GM21825 (cell line): ENCODE measurements around the gene DSC1.

Experiments used
- ATAC-seq: cut with Tn5 transposase; IDR thresholded peaks from one replicate; pipeline ENCODE4 v1.9.1; 2021; ENCODE audit warnings: mild to moderate bottlenecking, moderate library complexity; ENCODE audit not compliant: unreplicated experiment

The DSC1 gene, protein sequence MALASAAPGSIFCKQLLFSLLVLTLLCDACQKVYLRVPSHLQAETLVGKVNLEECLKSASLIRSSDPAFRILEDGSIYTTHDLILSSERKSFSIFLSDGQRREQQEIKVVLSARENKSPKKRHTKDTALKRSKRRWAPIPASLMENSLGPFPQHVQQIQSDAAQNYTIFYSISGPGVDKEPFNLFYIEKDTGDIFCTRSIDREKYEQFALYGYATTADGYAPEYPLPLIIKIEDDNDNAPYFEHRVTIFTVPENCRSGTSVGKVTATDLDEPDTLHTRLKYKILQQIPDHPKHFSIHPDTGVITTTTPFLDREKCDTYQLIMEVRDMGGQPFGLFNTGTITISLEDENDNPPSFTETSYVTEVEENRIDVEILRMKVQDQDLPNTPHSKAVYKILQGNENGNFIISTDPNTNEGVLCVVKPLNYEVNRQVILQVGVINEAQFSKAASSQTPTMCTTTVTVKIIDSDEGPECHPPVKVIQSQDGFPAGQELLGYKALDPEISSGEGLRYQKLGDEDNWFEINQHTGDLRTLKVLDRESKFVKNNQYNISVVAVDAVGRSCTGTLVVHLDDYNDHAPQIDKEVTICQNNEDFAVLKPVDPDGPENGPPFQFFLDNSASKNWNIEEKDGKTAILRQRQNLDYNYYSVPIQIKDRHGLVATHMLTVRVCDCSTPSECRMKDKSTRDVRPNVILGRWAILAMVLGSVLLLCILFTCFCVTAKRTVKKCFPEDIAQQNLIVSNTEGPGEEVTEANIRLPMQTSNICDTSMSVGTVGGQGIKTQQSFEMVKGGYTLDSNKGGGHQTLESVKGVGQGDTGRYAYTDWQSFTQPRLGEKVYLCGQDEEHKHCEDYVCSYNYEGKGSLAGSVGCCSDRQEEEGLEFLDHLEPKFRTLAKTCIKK

DNA sequence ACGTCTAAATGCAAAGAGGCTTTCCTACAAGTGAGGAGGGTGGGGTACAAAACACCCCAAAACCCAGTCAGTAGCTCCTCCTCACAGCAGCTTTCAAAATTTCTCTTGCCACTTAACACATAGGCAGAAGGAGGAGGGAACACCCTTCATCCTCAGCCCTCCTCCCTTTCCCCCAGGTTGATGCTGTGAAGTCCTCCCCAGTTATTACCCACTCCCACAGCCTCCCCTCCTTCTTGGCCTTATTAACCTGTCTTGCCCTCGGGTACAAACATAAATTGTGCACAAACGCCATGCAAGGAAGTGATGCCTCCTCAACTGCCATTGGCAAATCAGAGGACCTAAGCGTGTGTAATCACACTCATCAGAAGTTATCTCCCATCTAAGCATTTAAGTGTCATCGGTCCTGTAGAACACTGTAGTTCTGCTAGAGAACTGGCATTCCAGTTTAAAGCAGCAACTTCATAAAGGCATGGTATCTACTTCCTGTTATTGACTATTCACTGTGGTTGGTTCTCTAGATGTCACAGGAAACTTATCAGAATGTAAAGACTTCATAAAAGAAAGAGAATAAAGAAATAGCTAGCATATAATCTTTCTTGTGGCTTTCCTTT lies at the start of gene DSC1:
DSC1 (minus strand) TSS at position 32 of the 611 bp plus-strand sequence. CDS start 262 bp downstream, outside the sequence.
- ATAC-seq: no peak

DNA sequence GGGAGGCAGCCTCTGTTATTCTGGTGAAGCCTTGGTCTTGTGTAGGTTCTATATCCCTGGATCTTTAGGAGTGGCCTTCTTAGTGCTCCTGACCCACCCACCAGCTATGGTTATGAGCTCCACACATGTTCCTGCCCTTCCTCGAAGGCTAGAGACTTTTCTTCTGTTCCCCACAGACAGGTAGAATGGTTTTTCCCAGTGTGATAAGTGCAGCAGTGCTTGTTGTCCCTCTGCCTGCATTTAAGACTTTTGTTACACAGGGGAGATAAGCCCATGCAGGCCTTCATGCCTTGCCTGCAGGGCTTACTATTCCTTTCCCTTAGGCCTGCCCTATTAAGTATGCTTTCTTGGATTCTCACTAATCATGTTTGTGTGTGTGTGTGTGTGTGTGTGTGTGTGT lies 48.4 kb upstream of the DSC1 start:
- ATAC-seq: no peak

DNA sequence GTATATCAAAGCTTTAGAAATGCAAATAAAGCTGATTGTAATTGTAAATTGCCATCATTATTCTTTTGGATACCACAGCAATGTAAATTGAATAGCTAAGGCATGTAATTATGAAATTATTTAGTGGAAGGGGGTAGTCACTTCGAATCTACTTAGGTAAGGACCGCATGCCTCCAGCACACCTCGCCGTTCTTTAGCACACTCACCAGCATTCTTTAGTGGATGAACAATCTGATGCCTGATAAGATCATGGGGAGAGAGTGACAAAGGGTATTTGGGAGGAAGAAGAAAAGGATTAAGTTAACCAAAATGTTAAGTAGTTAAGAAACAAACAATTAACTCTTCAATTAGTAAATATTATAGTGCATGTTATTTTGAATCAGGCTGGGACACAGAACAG lies 46.4 kb upstream of the DSC1 start:
- ATAC-seq: no peak

DNA sequence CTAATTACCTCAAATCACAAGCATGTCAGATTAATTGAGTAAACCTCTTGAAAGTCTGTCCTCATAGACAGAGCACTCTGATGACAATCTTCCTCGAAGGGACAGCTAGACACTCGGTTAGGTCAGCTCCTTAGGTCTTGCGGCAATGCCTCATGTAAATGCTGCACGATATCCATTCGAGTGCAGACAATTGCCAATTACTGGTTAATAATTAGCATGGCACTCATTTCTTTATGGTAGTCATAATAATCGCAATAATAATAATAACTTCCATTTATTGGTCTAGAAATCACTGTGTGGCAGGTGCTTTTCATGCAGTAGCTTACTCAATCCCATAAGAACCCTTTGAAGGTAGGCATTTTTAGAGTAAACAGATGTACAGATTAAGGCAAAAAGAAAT lies 44.7 kb upstream of the DSC1 start:
- no peak for ATAC-seq

- peak; percentile 90 for ATAC-seq
Measured at GRCh38 chr18:31206787-31207381, 44.2 kb upstream of the DSC1 start.

DNA sequence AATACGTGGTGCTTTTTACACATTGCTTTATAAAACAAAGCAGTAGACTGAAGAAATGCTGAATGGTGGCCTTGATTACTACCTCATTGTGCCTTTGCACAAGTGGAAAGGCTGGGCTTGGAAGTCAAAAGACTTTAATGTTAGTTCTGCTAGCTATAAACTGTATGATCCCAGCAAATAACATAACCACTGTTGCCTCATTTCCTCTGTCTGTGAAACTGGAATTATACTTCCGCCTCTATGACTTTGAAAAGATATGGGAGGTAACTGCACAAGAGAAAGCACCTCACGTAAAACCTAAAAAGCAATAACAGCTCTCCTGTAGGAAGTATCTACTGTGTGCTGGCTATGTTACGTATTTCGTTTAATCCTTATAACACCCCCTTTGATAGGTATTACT lies 43.4 kb upstream of the DSC1 start:
- ATAC-seq: no peak

- ATAC-seq: no peak
Measured at GRCh38 chr18:31205273-31205672, 42.6 kb upstream of the DSC1 start.

GRCh38 chr18:31204833-31205232 lies 42.2 kb upstream of the DSC1 start:
- ATAC-seq: no peak

GRCh38 chr18:31204166-31204565 lies 41.5 kb upstream of the DSC1 start:
- no peak for ATAC-seq

GRCh38 chr18:31203794-31204148 lies 41.1 kb upstream of the DSC1 start:
- ATAC-seq: no peak

- no peak for ATAC-seq
Measured at GRCh38 chr18:31203096-31203793, 40.6 kb upstream of the DSC1 start.

DNA sequence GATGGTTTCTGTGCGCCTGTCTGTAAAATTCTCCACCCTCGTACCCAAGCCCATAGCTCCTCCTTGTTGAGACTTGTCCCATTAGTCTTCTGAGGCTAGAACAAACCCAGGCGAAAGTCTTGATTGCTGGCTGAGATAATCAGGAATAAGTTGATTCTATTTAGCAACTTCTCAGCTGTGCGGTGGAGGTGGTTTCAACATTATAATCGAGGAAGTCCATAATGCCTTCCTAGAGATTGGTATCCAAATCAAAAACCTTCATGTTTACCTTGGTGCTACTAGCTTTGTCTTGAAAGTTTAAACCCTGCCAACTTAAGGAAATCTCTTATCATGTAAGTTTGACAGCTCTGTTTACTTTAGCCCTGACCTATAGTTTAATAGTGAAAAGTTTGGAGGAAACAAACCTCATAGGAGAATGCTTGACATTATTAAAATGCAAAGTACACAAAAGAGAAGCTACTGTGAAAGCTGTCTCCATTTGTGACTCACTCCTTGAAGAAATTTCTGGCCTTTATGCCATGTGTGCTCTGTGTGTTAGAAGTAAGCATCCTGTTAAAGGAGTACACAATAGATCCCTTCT lies 36.6 kb upstream of the DSC1 start:
- ATAC-seq: no peak

- no peak for ATAC-seq
Measured at GRCh38 chr18:31197676-31198075, 35.0 kb upstream of the DSC1 start.

- no peak for ATAC-seq
Measured at GRCh38 chr18:31195063-31195462, 32.4 kb upstream of the DSC1 start.

DNA sequence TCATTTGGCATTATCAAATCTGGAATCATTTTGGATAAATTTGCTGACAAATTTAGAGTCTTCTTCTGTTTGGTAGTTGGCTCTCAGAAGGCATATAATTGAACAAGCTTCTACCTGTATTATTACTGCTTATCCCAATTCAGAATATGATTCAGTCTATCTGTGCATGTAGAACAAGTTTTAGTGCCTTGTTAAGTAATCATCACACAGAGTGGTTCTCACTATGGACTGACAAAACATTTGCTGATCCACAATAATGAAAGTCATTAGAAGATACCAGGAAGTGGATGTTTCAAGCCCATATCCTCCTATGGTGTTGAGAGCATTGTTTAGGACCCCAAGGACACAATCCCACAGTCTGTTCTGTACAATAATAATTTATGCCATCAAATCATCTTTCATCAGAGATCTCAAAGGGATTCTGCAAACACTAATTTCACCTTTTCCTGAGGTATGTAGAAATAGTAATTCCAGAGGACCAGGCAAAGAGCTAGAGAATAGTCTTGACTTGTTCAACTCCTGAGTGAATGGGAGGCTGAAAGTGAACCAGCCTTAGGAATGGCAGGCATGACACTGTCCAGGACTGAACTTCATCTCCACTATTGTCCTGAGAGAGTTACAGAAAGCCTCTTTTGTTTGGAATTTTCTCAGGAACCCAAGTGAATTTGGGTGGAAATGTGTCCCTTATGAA lies 29.6 kb upstream of the DSC1 start:
- no peak for ATAC-seq

DNA sequence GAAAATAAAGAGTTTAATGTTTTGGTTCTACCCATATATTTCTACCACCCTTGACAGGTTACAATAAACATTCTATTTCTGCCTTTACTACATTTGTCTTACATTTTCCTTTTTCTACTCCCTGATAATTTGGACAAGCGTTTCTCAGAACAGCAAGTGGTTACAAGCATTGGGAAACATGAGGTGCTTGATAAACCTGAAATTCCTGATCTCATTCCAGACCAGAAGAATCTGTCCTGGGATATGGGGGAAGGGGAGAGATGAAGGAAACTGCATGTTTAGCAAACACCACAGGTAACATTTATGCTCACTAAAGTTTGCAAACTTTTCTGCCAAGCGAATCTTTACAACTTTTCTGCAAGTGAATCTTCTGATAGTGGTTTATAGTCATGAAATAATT lies 28.3 kb upstream of the DSC1 start:
- ATAC-seq: no peak

GRCh38 chr18:31189757-31190156 lies 27.1 kb upstream of the DSC1 start:
- no peak for ATAC-seq

GRCh38 chr18:31185186-31185950 lies 22.7 kb upstream of the DSC1 start:
- ATAC-seq: no peak

GRCh38 chr18:31183302-31183701 lies 20.6 kb upstream of the DSC1 start:
- ATAC-seq: no peak
